ENCODE measurements around the gene SAG.

Gene SAG

DNA sequence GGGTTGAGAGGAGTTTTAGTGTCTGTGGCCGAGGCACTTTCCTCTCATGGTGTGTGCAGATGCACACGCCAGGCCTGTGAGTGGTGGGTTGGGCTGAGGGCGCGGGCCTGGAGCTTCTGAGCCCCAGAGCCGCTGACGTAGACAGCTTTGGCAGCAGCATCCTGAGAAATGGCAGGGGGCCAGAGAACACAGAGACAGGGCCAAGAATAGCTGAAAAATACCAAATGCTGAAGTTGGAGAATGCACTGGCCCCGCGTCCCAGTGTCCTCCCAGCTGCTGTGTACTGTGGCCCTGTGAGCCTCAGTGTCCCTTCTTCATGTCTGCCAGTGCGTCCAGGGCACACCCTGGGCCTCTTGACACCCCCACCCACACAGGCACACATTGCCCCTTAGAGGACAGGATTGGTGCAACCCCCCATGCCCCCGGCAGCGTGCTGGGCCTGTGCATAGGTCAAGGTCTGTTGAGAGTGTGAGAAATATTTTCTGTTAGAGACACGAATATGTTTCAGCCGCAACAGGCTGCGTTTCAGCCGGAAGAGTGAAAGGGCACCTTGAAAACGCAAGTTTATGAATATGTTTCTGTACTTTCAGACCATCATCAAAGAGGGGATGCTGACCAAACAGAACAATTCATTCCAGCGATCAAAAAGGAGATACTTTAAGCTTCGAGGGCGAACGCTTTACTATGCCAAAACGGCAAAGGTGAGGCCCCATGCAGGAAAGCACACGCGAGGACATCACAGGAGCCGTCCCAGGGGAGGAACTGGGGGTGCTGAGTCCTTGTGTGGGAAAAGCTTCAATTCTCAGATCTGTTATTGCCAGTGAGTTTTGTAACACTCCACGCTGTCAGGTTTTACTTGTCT is 80.3 kb downstream of the SAG start:
- peaks cover 33% of the 10 kb centered on the region for H3K4me1 Mint-ChIP-seq (ENCODE audit: low read depth)
- intact Hi-C loops (cut with micrococcal nuclease), result loop anchor here (10.0 kb wide), 1 partner anchor 103 kb away; no protein-coding TSS in a partner anchor
- no peaks in the 10 kb centered on the region for H3K9me3 Mint-ChIP-seq
- H3K27ac Mint-ChIP-seq, result no peak overlapping the region
- H3K36me3 Mint-ChIP-seq (ENCODE audit: low read depth), result peaks cover 50% of the 10 kb centered on the region
- H3K27me3 Mint-ChIP-seq, result no peaks in the 10 kb centered on the region
- no peak overlapping the region for H3K4me3 Mint-ChIP-seq

DNA sequence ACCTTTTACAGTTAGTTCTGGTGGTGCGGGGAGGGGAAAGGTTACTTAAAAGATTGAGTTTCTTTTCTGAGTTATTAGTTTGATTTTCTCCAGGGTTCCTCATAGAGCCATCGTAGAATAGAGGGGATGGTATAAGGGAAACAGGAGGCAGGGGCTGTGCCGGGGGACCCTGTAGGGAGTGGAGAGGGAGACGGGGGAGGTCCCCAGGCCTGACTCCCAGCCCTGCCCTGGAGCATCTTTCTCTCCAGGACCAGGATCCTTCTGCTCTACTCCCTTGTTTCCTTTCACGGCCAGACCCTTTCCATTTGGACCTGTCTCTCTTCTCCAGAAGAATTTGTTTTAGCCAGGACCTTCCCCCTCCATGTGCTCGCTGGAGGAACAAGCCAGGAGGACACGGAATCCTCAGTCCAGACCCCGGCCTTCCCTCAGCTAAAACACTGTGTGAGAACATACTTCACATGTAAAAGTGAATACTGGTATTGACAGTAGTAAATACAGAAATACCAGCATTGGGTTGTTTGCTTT is 82.0 kb downstream of the SAG start:
- intact Hi-C loops (cut with micrococcal nuclease), result loop anchor here (10.0 kb wide), 1 partner anchor 105 kb away; no protein-coding TSS in a partner anchor
- Mint-ChIP-seq H3K36me3 (ENCODE audit: low read depth) (peaks cover 62% of the 10 kb centered on the region), H3K4me1 (ENCODE audit: low read depth) (peaks cover 21% of the 10 kb centered on the region)

DNA sequence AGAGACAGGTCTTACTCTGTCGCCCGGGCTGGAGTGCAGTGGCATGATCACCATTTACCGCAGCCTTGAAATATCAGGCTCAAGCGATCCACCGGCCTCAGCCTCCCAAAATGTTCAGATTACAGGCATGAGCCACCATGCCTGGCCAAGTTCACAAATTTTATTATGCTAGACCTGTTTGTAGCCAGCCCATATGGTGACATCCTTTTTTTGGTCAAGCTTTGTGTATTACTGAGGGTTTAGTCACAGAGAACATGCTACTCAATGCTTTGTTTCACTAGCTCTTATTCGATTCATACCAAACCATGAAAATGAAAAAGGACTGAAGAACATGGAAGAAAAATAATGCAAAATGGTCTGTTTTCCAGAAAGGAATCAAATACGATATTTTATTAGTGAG is 88.1 kb downstream of the SAG start:
- Mint-ChIP-seq H3K4me1 (ENCODE audit: low read depth) (peaks cover 8% of the 10 kb centered on the region), H3K27me3 (no peaks in the 10 kb centered on the region)

More for the DNA sequence above, 82.0 kb downstream of the SAG start:
- H3K27ac Mint-ChIP-seq, result no peak overlapping the region
- H3K4me3 Mint-ChIP-seq, result no peak overlapping the region
- H3K9me3 Mint-ChIP-seq, result no peaks in the 10 kb centered on the region
- H3K27me3 Mint-ChIP-seq, result no peaks in the 10 kb centered on the region

More for the DNA sequence above, 88.1 kb downstream of the SAG start:
- Mint-ChIP-seq H3K36me3 (ENCODE audit: low read depth) (peaks cover 89% of the 10 kb centered on the region), H3K4me3 (no peak overlapping the region), H3K27ac (no peak overlapping the region), H3K9me3 (no peaks in the 10 kb centered on the region)
- intact Hi-C loops (cut with micrococcal nuclease), result no loop called here
